Suprapubic skin (tissue), 4 donors: ENCODE data around the gene PHKA1.

Experiments used
- CTCF ChIP-seq, 2 donors: fragments of 200-600 bp in 1 of 2; fragments of 450-650 bp in 1 of 2; sonication (generic) in 1 of 2; IDR thresholded peaks; one replicate each; pipeline ENCODE4 v1.5.1; 2016 to 2019; ENCODE audit warnings: antibody characterized with exemption in 2 of 2, mild to moderate bottlenecking in 1 of 2, moderate library complexity in 1 of 2
- POLR2A ChIP-seq, 2 donors: fragments of 450-650 bp; IDR thresholded peaks; one replicate each; pipeline ENCODE4 v1.6.1; 2017; ENCODE audit warnings: antibody characterized with exemption in 2 of 2, mild to moderate bottlenecking in 2 of 2, moderate library complexity in 2 of 2
- POLR2AphosphoS5 ChIP-seq, 3 donors: sonication (generic); formaldehyde crosslinking; IDR thresholded peaks; one replicate each; pipeline ENCODE4 v1.6.1; 2017; ENCODE audit warnings: antibody characterized with exemption in 3 of 3

GRCh38 chrX:72621163-72621562, 92.9 kb downstream of the PHKA1 start:
- TF ChIP-seq POLR2AphosphoS5 (IDR thresholded peaks at IDR 0.05): no peak
- no peak for TF ChIP-seq POLR2A (IDR thresholded peaks at IDR 0.05)
- TF ChIP-seq CTCF (IDR thresholded peaks at IDR 0.05): no peak
